Measurements from ENCODE around the gene PTPRA. TPM values are rescaled to one million over a fixed set of nuclear protein-coding genes. Genes with fewer than 3 reads are reported as not detected.

The PTPRA gene
- total and polyA plus RNA-seq, 2 donors from 2014 or later = 33.1 to 70.3 TPM

DNA sequence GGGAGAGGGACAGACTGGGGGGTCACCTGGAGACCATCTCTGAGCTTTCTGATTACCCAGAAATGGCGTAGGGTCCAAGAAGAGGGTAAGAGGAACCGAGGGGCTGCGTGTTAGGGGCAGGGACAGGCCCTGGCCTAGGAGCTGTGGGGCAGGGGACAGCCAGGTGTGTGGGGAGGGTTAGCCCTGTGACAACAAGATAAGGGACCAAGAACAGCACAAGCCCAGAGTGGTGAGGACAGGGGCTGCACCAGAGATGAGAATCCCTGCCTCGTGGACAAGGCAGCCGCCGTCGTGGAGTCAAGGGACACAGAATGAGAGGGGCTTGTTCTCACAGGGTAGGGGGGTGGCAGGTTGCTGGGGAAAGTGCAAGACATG is 211.7 kb downstream of the PTPRA start:
- TF ChIP-seq CTCF (IDR thresholded peaks at IDR 0.05; ENCODE audit: borderline replicate concordance, extremely low read depth, insufficient read depth) = no peak
- no peaks in the 10 kb centered on the region for H3K36me3 ChIP-seq (ENCODE audit: control insufficient read depth in 2 of 3, insufficient read depth in 3 of 3, low read length in 3 of 3)
- no peaks in the 10 kb centered on the region for H3K9me3 ChIP-seq (ENCODE audit: control insufficient read depth in 2 of 3, insufficient read depth in 1 of 3, low read length in 3 of 3)
- H3K9ac ChIP-seq (ENCODE audit: low read length in 3 of 3) = no peak overlapping the region
- no peak overlapping the region for H3K27ac ChIP-seq (ENCODE audit: low read depth in 2 of 2, low read length in 2 of 2)
- intact Hi-C loops (cut with DNase I) = no loop called here
- FAIRE-seq = no peak
- no peak overlapping the region for H3K4me3 ChIP-seq (ENCODE audit: low read length in 3 of 3)
- peaks cover 0 to 7% (median 6%) of the 10 kb centered on the region in 3 donors for H3K4me1 ChIP-seq (ENCODE audit: control insufficient read depth in 2 of 3, insufficient read depth in 2 of 3, low read depth in 1 of 3, low read length in 3 of 3)
- peaks cover 13% of the 10 kb centered on the region for H3K27me3 ChIP-seq (ENCODE audit: control insufficient read depth, insufficient read depth, low read length)
- DNase-seq = no peak

GRCh38 chr20:3085571-3086072 is 212.3 kb downstream of the PTPRA start:
- DNase-seq (peak in 1 of 5 donors; percentile 57), FAIRE-seq (no peak)
- no peak for TF ChIP-seq CTCF (IDR thresholded peaks at IDR 0.05; ENCODE audit: borderline replicate concordance, extremely low read depth, insufficient read depth)
- Histone ChIP-seq H3K9ac (ENCODE audit: low read length in 3 of 3) (no peak overlapping the region), H3K27ac (ENCODE audit: low read depth in 2 of 2, low read length in 2 of 2) (no peak overlapping the region), H3K4me3 (ENCODE audit: low read length in 3 of 3) (no peak overlapping the region), H3K27me3 (ENCODE audit: control insufficient read depth, insufficient read depth, low read length) (peaks cover 10% of the 10 kb centered on the region), H3K9me3 (ENCODE audit: control insufficient read depth in 2 of 3, insufficient read depth in 1 of 3, low read length in 3 of 3) (no peaks in the 10 kb centered on the region), H3K36me3 (ENCODE audit: control insufficient read depth in 2 of 3, insufficient read depth in 3 of 3, low read length in 3 of 3) (no peaks in the 10 kb centered on the region), H3K4me1 (ENCODE audit: control insufficient read depth in 2 of 3, insufficient read depth in 2 of 3, low read depth in 1 of 3, low read length in 3 of 3) (peaks cover 0 to 6% (median 4%) of the 10 kb centered on the region in 3 donors)
- intact Hi-C loops (cut with DNase I) = no loop called here

- Histone ChIP-seq H3K4me1 (ENCODE audit: control insufficient read depth in 2 of 3, insufficient read depth in 2 of 3, low read depth in 1 of 3, low read length in 3 of 3) (peaks cover 0 to 3% (median 0%) of the 10 kb centered on the region in 3 donors), H3K27ac (ENCODE audit: low read depth in 2 of 2, low read length in 2 of 2) (no peak overlapping the region), H3K36me3 (ENCODE audit: control insufficient read depth in 2 of 3, insufficient read depth in 3 of 3, low read length in 3 of 3) (no peaks in the 10 kb centered on the region), H3K4me3 (ENCODE audit: low read length in 3 of 3) (no peak overlapping the region), H3K9ac (ENCODE audit: low read length in 3 of 3) (no peak overlapping the region), H3K9me3 (ENCODE audit: control insufficient read depth in 2 of 3, insufficient read depth in 1 of 3, low read length in 3 of 3) (no peaks in the 10 kb centered on the region), H3K27me3 (ENCODE audit: control insufficient read depth, insufficient read depth, low read length) (peaks cover 3% of the 10 kb centered on the region)
- peak in 1 of 5 donors; percentile 45 for DNase-seq
- no peak for TF ChIP-seq CTCF (IDR thresholded peaks at IDR 0.05; ENCODE audit: borderline replicate concordance, extremely low read depth, insufficient read depth)
- FAIRE-seq = no peak
- intact Hi-C loops (cut with DNase I) = no loop called here
Measured at GRCh38 chr20:3088031-3088430, 214.8 kb downstream of the PTPRA start.

Other genes with a start within 250 kb of the PTPRA start
- 110 TPM for gene NOP56, start 220.8 kb upstream of the PTPRA start, total RNA-seq
- gene NOP56, start 220.8 kb upstream of the PTPRA start, polyA plus RNA-seq (ENCODE audit: insufficient read depth, low read depth, low replicate concordance) = 68.8 TPM
- gene IDH3B, start 209.3 kb upstream of the PTPRA start, total RNA-seq = 77.3 TPM
- 134 TPM for gene IDH3B, start 209.3 kb upstream of the PTPRA start, polyA plus RNA-seq (ENCODE audit: insufficient read depth, low read depth, low replicate concordance)
- 10.2 TPM for gene EBF4, start 180.7 kb upstream of the PTPRA start, total RNA-seq
- 8.8 TPM for gene EBF4, start 180.7 kb upstream of the PTPRA start, polyA plus RNA-seq (ENCODE audit: insufficient read depth, low read depth, low replicate concordance)
- 5.2 TPM for gene CPXM1, start 72.9 kb upstream of the PTPRA start, total RNA-seq
- gene CPXM1, start 72.9 kb upstream of the PTPRA start, polyA plus RNA-seq (ENCODE audit: insufficient read depth, low read depth, low replicate concordance) = 7.1 TPM
- gene C20orf141, start 58.5 kb upstream of the PTPRA start, total RNA-seq = not detected
- gene C20orf141, start 58.5 kb upstream of the PTPRA start, polyA plus RNA-seq (ENCODE audit: insufficient read depth, low read depth, low replicate concordance) = not detected
- not detected for gene TMEM239, start 57.1 kb upstream of the PTPRA start, total RNA-seq
- not detected for gene TMEM239, start 57.1 kb upstream of the PTPRA start, polyA plus RNA-seq (ENCODE audit: insufficient read depth, low read depth, low replicate concordance)
- 47.7 TPM for gene PCED1A, start 32.8 kb upstream of the PTPRA start, total RNA-seq
- 43.6 TPM for gene PCED1A, start 32.8 kb upstream of the PTPRA start, polyA plus RNA-seq (ENCODE audit: insufficient read depth, low read depth, low replicate concordance)
- 38.6 TPM for gene VPS16, start 32.7 kb upstream of the PTPRA start, total RNA-seq
- gene VPS16, start 32.7 kb upstream of the PTPRA start, polyA plus RNA-seq (ENCODE audit: insufficient read depth, low read depth, low replicate concordance) = 38.8 TPM
- not detected for gene GNRH2, start 170.1 kb downstream of the PTPRA start, total RNA-seq
- not detected for gene GNRH2, start 170.1 kb downstream of the PTPRA start, polyA plus RNA-seq (ENCODE audit: insufficient read depth, low read depth, low replicate concordance)
- gene MRPS26, start 172.6 kb downstream of the PTPRA start, total RNA-seq = 39.8 TPM
- 109 TPM for gene MRPS26, start 172.6 kb downstream of the PTPRA start, polyA plus RNA-seq (ENCODE audit: insufficient read depth, low read depth, low replicate concordance)
- not detected for gene OXT, start 198.1 kb downstream of the PTPRA start, total RNA-seq
- gene OXT, start 198.1 kb downstream of the PTPRA start, polyA plus RNA-seq (ENCODE audit: insufficient read depth, low read depth, low replicate concordance) = 10.8 TPM
- gene AVP, start 211.2 kb downstream of the PTPRA start, total RNA-seq = not detected
- gene AVP, start 211.2 kb downstream of the PTPRA start, polyA plus RNA-seq (ENCODE audit: insufficient read depth, low read depth, low replicate concordance) = 2.1 TPM